C4-2B (cell line): Measurements from ENCODE around the gene KCNIP4.

Experiments used
- ZFX ChIP-seq: fragments of 450-650 bp; IDR thresholded peaks from 2 replicates; pipeline ENCODE4 v1.6.1; 2017
- TF ChIP-seq, protein P1 (sequence below): fragments of 450-650 bp; conservative IDR thresholded peaks from 2 replicates; pipeline ENCODE4 v1.5.1; 2017; ENCODE audit warnings: mild to moderate bottlenecking

DNA sequence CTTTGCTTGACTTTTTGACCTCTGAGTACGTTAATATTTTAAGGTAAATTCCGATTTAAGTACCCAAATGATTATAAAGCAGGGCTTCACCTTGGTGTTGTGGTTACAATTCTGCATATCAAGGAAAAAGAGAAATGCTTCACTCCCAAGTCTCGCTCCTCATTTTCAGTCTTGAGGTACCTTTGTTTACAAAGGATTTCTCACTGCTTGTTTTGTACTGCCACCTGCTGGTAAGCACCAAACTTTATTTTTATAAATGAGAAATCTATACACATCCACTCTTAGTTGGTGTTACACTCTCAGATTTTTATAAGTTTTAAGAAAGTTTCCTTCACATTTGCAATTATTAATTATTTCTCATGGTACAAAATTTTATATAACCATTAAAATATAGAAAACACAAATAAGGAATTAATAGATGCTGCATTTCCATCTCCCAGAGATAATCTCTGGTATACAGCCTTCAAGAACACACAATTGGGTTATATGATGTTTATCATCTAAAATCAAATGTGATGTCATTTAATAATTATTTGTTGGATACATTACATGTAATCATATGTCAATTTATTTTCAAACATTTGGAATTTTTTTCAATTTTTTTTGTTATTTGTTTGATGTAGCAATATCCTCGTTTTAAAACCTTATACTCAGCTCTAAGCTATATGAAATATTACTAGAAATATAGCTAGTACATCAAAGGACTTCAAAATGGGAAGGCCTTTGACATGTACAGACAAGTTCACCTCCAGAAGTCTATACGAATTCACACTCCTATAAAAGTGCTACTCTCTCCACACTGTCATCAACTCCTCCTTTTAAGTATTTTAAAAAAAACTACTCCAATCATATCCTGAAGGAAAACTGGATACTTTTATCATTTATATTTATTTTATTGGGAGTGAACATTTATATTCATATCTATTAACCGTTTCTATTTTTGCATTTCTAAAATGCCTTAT, 179.9 kb downstream of the KCNIP4 start:
- TF ChIP-seq, protein P1, sequence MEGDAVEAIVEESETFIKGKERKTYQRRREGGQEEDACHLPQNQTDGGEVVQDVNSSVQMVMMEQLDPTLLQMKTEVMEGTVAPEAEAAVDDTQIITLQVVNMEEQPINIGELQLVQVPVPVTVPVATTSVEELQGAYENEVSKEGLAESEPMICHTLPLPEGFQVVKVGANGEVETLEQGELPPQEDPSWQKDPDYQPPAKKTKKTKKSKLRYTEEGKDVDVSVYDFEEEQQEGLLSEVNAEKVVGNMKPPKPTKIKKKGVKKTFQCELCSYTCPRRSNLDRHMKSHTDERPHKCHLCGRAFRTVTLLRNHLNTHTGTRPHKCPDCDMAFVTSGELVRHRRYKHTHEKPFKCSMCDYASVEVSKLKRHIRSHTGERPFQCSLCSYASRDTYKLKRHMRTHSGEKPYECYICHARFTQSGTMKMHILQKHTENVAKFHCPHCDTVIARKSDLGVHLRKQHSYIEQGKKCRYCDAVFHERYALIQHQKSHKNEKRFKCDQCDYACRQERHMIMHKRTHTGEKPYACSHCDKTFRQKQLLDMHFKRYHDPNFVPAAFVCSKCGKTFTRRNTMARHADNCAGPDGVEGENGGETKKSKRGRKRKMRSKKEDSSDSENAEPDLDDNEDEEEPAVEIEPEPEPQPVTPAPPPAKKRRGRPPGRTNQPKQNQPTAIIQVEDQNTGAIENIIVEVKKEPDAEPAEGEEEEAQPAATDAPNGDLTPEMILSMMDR = peak; percentile 79
- no peak for TF ChIP-seq ZFX
